Measurements from ENCODE around the gene TBC1D7.
A peak's percentile ranks its signal among the peaks of the same experiment; 100 is the strongest.

Gene TBC1D7

GRCh38 chr6:13272131-13273046, 55.9 kb downstream of the TBC1D7 start:
- no peak for DNase-seq (ENCODE audit: low spot score)

GRCh38 chr6:13268913-13269518, 59.3 kb downstream of the TBC1D7 start:
- DNase-seq (ENCODE audit: low spot score), result no peak

GRCh38 chr6:13267142-13267651, 61.1 kb downstream of the TBC1D7 start:
- no peak for DNase-seq (ENCODE audit: low spot score)

- DNase-seq (ENCODE audit: low spot score), result no peak
Measured at GRCh38 chr6:13263669-13264068, 64.7 kb downstream of the TBC1D7 start.

- DNase-seq (ENCODE audit: low spot score), result no peak
Measured at GRCh38 chr6:13262302-13263230, 65.8 kb downstream of the TBC1D7 start.

- DNase-seq (ENCODE audit: low spot score), result peak; percentile 52
Measured at GRCh38 chr6:13261464-13261994, 66.8 kb downstream of the TBC1D7 start.

GRCh38 chr6:13260831-13261230, 67.5 kb downstream of the TBC1D7 start:
- no peak for DNase-seq (ENCODE audit: low spot score)

GRCh38 chr6:13260101-13260598, 68.2 kb downstream of the TBC1D7 start:
- no peak for DNase-seq (ENCODE audit: low spot score)

- no peak for DNase-seq (ENCODE audit: low spot score)
Measured at GRCh38 chr6:13259393-13259792, 68.9 kb downstream of the TBC1D7 start.

- no peak for DNase-seq (ENCODE audit: low spot score)
Measured at GRCh38 chr6:13256266-13257001, 71.9 kb downstream of the TBC1D7 start.
